GM23248 (cell line): ENCODE results near the gene TMEM116. TPM values are rescaled to one million over a fixed set of nuclear protein-coding genes. Genes with fewer than 3 reads are reported as not detected.

Source experiments
- DNase-seq: peaks from one replicate; pipeline ENCODE4 v3.0.0-alpha.2; 2015
- H2AFZ ChIP-seq: fragments of 200-600 bp; sonication (generic); 2 replicates; pipeline ENCODE4 v1.6.1; 2016; ENCODE audit warnings: antibody characterized with exemption
- H3F3A ChIP-seq: fragments of 200-600 bp; sonication (generic); 2 replicates; pipeline ENCODE4 v1.6.1; 2016; ENCODE audit warnings: mild to moderate bottlenecking, antibody characterized with exemption, mixed run types; ENCODE audit not compliant: insufficient read depth
- H3K27ac ChIP-seq: fragments of 200-600 bp; sonication (generic); 2 replicates; pipeline ENCODE4 v1.5.1; 2016; ENCODE audit warnings: mild to moderate bottlenecking
- H3K27me3 ChIP-seq: fragments of 200-600 bp; sonication (generic); replicated peaks from 2 replicates; pipeline ENCODE4 v1.6.1; 2016; ENCODE audit warnings: mild to moderate bottlenecking; ENCODE audit not compliant: insufficient read depth
- H3K36me3 ChIP-seq: fragments of 200-600 bp; sonication (generic); 2 replicates; pipeline ENCODE4 v1.6.1; 2016; ENCODE audit warnings: low read depth, mild to moderate bottlenecking
- H3K4me1 ChIP-seq: fragments of 200-600 bp; sonication (generic); 2 replicates; pipeline ENCODE4 v1.6.1; 2016; ENCODE audit warnings: mild to moderate bottlenecking; ENCODE audit not compliant: insufficient read depth
- H3K4me2 ChIP-seq: fragments of 200-600 bp; sonication (generic); one replicate; pipeline ENCODE4 v1.6.1; 2016; ENCODE audit warnings: mild to moderate bottlenecking; ENCODE audit not compliant: unreplicated experiment
- H3K4me3 ChIP-seq: fragments of 200-600 bp; sonication (generic); 2 replicates; pipeline ENCODE4 v1.5.1; 2016; ENCODE audit warnings: mild to moderate bottlenecking
- H3K79me2 ChIP-seq: fragments of 200-600 bp; sonication (generic); 2 replicates; pipeline ENCODE4 v1.6.1; 2016; ENCODE audit warnings: mild to moderate bottlenecking; ENCODE audit not compliant: insufficient read depth
- H3K9ac ChIP-seq: fragments of 200-600 bp; sonication (generic); 2 replicates; pipeline ENCODE4 v1.6.1; 2016; ENCODE audit warnings: mild to moderate bottlenecking
- H3K9me2 ChIP-seq: fragments of 200-600 bp; sonication (generic); 2 replicates; pipeline ENCODE4 v1.6.1; 2016; ENCODE audit warnings: mixed run types, mild to moderate bottlenecking, moderate library complexity; ENCODE audit not compliant: insufficient read depth
- H3K9me3 ChIP-seq: fragments of 200-600 bp; sonication (generic); one replicate; pipeline ENCODE4 v1.6.1; 2017; ENCODE audit warnings: low read depth
- H4K20me1 ChIP-seq: fragments of 200-600 bp; sonication (generic); 2 replicates; pipeline ENCODE4 v1.6.0; 2016; ENCODE audit not compliant: insufficient read depth
- EZH2 ChIP-seq: fragments of 200-600 bp; sonication (generic); IDR thresholded peaks from 2 replicates; pipeline ENCODE4 v1.6.1; 2018; ENCODE audit warnings: antibody characterized with exemption, mild to moderate bottlenecking; ENCODE audit not compliant: insufficient read depth, poor library complexity, severe bottlenecking
- EZH2phosphoT487 ChIP-seq: fragments of 200-600 bp; sonication (generic); IDR thresholded peaks from 2 replicates; pipeline ENCODE4 v1.6.1; 2018; ENCODE audit warnings: antibody characterized with exemption, moderate library complexity, mild to moderate bottlenecking, low read depth; ENCODE audit not compliant: insufficient read depth
- WGBS, 2 experiments: methylation state at CpG; one replicate each; pipeline ENCODE4 v1.1.6; 2015 to 2017; ENCODE audit warnings: low lambda C conversion rate in 2 of 2, low coverage in 1 of 2; ENCODE audit errors: missing lambda C conversion rate in 2 of 2; 5-methylcytosine and 5-hydroxymethylcytosine counted together
- in situ Hi-C: fragments of 300-500 bp; cut with MboI; formaldehyde crosslinking; loops from 2 replicates; pipeline ENCODE4 v1.15.0; 2020
- polyA plus RNA-seq: library from polyadenylated mRNA; unstranded; fragments of >200 nt; fragmentation: Nextera tagmentation; extraction: Ambion mirVana; gene quantifications from 2 replicates; pipeline ENCODE4 v1.2.1, GENCODE V29; 2016
- total RNA-seq: library from RNA; depleted of rRNA; stranded (reverse); fragments of >200 nt; shearing (Covaris generic); gene quantifications from 2 replicates; pipeline ENCODE4 v1.2.3, GENCODE V29; 2014

TMEM116 gene
- total and polyA plus RNA-seq, 2 experiments from 2014 or later: 10.7 to 17.1 TPM

- Histone ChIP-seq H3K9ac (no peak overlapping the region), H3F3A (no peaks in the 10 kb centered on the region), H3K27me3 (no peaks in the 10 kb centered on the region), H3K9me2 (no peaks in the 10 kb centered on the region), H3K4me1 (peaks cover 11% of the 10 kb centered on the region), H4K20me1 (no peaks in the 10 kb centered on the region), H3K9me3 (no peaks in the 10 kb centered on the region), H3K79me2 (peaks cover 14% of the 10 kb centered on the region; the same call in 1 of the 2 replicates), H3K36me3 (no peaks in the 10 kb centered on the region), H3K4me3 (no peak overlapping the region), H2AFZ (no peak overlapping the region), H3K27ac (no peak overlapping the region), H3K4me2 (no peak overlapping the region)
- in situ Hi-C loops: no loop called here
- TF ChIP-seq EZH2 (no peak), EZH2phosphoT487 (no peak)
- WGBS, 2 experiments: 91 to 94% methylated on average over 8 to 9 of the region's 9 CpGs
- DNase-seq: no peak
Measured at GRCh38 chr12:112007945-112008344, 5.0 kb downstream of the TMEM116 start.

GRCh38 chr12:112005419-112006395 is 7.3 kb downstream of the TMEM116 start:
- Histone ChIP-seq H4K20me1 (no peaks in the 10 kb centered on the region), H3K79me2 (no peaks in the 10 kb centered on the region), H3K9ac (no peak overlapping the region), H3K4me3 (no peak overlapping the region), H3K4me2 (no peak overlapping the region), H3K27me3 (no peaks in the 10 kb centered on the region), H3K9me3 (no peaks in the 10 kb centered on the region), H3K36me3 (no peaks in the 10 kb centered on the region), H2AFZ (no peak overlapping the region), H3K27ac (no peak overlapping the region), H3F3A (no peaks in the 10 kb centered on the region), H3K4me1 (0 out of 2 replicates have a peak, but pooled peaks cover 7% of the 10 kb centered on the region), H3K9me2 (no peaks in the 10 kb centered on the region)
- DNase-seq: peak; percentile 49
- TF ChIP-seq EZH2phosphoT487 (no peak), EZH2 (no peak)
- 83 to 89% methylated on average over 6 of the region's 6 CpGs for WGBS, 2 experiments
- in situ Hi-C loops: no loop called here

- Histone ChIP-seq H2AFZ (no peak overlapping the region), H3K4me3 (no peak overlapping the region), H3F3A (no peaks in the 10 kb centered on the region), H3K27ac (no peak overlapping the region), H3K36me3 (no peaks in the 10 kb centered on the region), H4K20me1 (no peaks in the 10 kb centered on the region), H3K9ac (no peak overlapping the region), H3K27me3 (no peaks in the 10 kb centered on the region), H3K9me2 (no peaks in the 10 kb centered on the region), H3K4me1 (0 out of 2 replicates have a peak, but pooled peaks cover 7% of the 10 kb centered on the region), H3K79me2 (no peaks in the 10 kb centered on the region), H3K9me3 (no peaks in the 10 kb centered on the region), H3K4me2 (no peak overlapping the region)
- WGBS, 2 experiments: 92 to 95% methylated on average over 3 of the region's 3 CpGs
- in situ Hi-C loops: no loop called here
- DNase-seq: no peak
- TF ChIP-seq EZH2 (no peak), EZH2phosphoT487 (no peak)
Measured at GRCh38 chr12:112004041-112004440, 8.9 kb downstream of the TMEM116 start.

GRCh38 chr12:112001576-112001975 is 11.4 kb downstream of the TMEM116 start:
- TF ChIP-seq EZH2phosphoT487 (no peak), EZH2 (no peak)
- Histone ChIP-seq H3K27ac (no peak overlapping the region), H3F3A (no peaks in the 10 kb centered on the region), H3K9me3 (no peaks in the 10 kb centered on the region), H3K36me3 (no peaks in the 10 kb centered on the region), H3K9me2 (no peaks in the 10 kb centered on the region), H2AFZ (no peak overlapping the region), H3K27me3 (no peaks in the 10 kb centered on the region), H3K79me2 (no peaks in the 10 kb centered on the region), H4K20me1 (no peaks in the 10 kb centered on the region), H3K4me1 (0 out of 2 replicates have a peak, but pooled peaks cover 7% of the 10 kb centered on the region), H3K9ac (no peak overlapping the region), H3K4me2 (no peak overlapping the region), H3K4me3 (no peak overlapping the region)
- DNase-seq: peak; percentile 39
- in situ Hi-C loops: no loop called here
